Hematopoietic multipotent progenitor cell treated with erythropoietin and hydrocortisone succinate and interleukin-3 and kit ligand, for 8 days (in vitro differentiated cells): ENCODE measurements around the gene EVI2A.
A peak's percentile ranks its signal among the peaks of the same experiment; 100 is the strongest.
"Not testable (repeated sequence)": the region's sequence is repeated elsewhere in the genome, so short reads cannot be mapped to it uniquely, and the experiment has no call there.

Source experiments
- DNase-seq: peaks from one replicate; pipeline ENCODE4 v3.0.0-alpha.2; 2015

The EVI2A gene, protein sequence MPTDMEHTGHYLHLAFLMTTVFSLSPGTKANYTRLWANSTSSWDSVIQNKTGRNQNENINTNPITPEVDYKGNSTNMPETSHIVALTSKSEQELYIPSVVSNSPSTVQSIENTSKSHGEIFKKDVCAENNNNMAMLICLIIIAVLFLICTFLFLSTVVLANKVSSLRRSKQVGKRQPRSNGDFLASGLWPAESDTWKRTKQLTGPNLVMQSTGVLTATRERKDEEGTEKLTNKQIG

DNA sequence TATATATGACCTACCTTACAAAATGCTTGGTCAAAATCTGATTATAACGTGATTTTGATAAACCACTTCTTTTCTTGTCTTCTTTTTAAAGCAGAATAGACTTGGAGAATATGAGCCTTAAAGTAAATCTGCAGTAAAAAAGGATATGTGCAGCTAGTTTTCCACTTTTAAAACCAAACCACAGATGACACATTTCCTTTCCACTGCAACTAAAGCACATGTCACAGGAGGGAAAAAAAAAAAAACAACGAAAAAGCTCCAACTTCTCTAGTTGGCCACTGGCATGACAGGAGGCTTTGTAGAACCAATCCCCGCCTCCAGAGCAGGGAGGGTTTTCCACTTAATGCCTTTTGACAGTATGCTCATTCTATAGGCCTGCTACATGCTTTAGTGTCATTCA lies at the start of gene EVI2A:
TSS of gene EVI2A (minus strand) at position 142 of the 400 bp plus-strand sequence. CDS start 2,609 bp downstream, outside the sequence.
- DNase-seq: peak; percentile 64

DNA sequence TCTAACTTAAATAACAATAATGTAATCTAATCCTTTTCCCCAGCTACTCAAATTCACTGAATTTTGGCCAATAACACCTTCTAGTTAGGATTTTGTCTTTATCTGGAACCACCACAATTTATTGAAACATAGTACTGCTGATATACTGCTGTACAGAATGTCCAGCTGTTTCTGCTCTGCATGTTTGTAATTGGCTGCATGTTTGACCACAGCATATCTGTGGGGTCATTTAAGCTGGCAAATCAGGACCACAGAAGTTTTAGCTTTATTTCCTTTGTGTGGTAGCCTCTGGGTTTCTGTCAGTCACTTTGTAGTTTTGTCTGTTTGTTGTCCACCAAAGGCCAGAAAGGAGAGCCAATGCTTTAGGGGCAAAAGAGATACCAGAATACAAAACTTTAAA lies 47.8 kb upstream of the EVI2A start:
- no peak for DNase-seq

DNA sequence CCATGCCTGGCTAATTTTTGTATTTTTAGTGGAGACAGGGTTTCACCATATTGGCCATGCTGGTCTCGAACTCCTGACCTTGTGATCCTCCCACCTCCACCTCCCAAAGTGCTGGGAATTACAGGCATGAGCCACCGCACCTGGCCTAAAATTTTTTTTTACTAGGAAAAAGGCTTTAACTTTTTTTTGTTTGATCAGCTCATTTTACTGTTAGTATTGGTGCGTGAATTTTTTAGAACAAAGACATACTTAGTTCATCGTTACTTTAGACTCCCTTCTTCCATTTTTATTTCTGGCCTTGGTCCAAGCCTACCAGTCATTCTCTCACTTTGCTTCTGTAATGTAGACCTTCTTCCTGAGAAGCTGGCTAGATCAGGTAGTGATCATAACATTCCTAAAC lies 44.7 kb upstream of the EVI2A start:
- no peak for DNase-seq

DNA sequence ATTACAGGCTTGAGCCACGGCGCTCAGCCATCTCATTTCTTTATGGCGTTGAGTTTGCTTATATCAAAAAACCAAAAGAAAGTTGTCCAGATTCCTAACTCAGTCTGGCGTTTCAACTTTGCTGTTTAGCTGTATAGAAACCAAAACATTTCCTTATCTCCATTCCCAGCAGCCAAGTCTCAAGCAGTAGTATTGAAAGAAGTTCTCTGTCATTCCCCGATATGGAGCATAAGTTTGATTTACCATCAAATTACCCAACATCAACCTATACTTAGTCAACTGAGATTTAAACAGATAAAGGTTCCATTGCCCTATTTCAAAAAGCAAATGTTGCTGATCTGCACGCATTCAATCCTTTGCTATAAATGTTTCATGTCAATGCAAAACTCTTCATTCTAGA lies 42.6 kb upstream of the EVI2A start:
- DNase-seq: no peak

DNA sequence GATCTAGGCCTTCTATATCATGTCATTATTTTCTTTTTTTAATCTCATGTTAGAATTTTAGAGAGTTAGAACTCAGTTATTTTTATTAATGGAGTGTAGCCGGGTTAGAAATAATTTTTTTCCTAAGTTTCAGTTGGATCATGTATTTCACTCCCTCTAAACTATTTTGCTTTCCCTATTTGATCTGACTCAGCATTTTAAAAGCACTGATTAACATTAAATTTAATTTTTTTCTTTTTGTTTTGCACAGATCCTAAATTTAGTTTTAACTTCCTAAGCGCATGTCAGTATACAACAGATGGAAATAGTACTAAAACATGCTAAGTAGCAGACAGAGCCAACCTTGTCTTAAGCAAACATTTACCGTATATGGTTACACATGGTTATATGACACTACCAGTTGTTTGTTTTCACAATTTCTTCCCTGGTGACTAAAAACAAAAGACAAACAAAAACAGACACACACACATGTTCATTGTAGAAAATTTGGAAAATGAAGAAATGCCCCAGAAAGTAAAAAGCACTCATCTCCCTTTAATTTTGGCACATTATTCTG lies 36.5 kb upstream of the EVI2A start:
- DNase-seq: no peak

DNA sequence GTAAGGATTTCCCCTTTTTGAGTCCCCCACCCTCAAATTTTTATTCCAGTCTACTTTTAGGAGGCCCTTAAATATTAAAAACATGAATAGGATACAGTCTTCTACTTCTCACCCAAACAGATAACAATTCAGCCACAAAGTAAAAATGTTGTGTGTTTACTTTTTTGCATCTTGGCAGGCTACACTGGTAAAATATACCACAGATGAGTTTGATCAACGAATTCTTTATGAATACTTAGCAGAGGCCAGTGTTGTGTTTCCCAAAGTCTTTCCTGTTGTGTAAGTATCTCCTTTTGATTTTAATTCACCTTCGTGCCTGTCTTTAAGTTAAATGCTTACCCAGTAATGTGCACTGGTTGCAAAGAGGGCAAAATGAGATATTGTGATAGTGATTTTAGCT lies 35.7 kb upstream of the EVI2A start:
- no peak for DNase-seq

DNA sequence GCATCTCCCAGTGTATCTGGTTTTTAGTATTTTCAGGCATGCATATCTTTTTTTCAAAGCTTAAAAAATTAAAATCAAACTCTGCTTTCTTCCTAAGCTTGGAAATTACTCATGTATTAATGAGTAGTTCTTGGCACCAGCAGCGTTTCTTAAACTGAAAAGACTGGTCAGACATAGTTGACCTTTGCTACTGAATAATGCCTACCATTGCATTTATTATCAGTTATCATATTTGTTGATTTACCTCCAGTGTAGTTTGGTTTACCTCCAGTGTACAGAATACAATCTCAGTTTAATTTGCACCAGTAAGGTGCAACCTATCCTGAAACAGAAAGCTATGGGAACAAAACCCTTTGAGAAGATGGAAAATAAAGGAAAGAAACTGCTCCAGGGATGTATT lies 34.5 kb upstream of the EVI2A start:
- no peak for DNase-seq

DNA sequence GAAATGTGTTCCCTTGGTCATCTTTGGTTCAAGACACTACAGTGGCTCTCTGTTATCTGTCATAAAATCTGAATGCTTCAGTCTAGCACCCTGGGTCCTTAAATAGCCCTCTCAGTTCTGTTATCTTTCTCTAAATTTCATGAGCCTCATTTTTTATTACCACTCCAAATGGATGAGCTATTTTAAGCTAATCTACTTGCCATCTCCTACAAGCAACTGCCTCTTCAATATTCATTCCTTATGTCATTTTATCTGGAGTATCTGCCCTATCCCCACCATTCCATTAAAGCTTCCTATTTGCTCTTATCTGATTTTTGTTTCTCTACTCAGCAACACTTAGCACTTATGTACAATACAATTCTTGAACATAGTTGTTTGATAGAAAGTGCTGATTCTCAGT lies 28.0 kb upstream of the EVI2A start:
- DNase-seq: no peak

DNA sequence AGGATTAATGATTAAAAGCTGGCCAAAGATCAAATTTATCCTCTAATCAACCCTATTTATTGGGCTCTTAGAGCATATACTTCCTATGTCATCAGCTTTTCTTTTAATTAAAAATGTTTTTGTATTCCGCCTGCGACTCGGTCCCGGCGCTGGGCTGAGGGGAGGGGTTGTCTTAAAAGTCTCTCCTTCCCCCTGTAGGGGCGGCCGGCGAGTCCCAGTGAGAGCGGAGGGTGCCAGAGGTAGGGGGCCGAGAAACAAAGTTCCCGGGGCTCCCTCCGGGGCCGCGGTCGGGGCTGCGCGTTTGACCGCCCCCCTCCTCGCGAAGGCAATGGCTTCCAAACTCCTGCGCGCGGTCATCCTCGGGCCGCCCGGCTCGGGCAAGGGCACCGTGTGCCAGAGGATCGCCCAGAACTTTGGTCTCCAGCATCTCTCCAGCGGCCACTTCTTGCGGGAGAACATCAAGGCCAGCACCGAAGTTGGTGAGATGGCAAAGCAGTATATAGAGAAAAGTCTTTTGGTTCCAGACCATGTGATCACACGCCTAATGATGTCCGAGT lies 23.8 kb upstream of the EVI2A start:
- not testable (repeated sequence) for DNase-seq

DNA sequence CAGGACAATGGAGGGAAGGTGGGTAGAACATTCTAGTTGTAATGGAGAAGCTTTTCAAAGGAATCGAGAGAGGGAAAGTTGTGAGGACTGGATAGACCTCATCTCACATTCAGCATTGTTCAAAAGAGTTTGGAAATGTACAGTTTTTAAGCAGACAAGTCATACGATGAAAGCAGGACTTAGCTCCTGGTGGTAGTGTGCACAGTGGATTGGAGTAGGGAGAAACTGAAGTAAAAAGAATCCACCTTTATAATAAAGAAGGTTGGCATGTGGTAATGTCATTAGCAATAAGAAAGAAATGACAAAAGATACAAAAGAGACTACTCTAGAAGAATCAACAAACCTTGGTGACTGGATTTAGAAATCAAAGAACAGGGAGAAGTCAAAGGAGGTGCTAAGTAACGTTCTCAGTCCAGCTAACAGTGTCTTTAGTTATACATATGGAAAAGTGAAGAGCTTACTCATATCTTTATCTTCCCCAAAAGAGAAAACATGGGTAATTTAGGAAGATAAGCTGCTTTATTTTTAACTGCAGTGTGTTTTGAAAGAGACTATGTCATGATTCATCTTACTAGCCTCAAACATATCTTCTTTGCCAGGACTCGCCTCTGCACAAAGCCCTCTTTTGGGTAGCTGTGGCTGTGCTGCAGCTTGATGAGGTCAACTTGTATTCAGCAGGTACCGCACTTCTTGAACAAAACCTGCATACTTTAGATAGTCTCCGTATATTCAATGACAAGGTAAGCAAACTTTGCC lies 18.7 kb upstream of the EVI2A start:
- peak; percentile 65 for DNase-seq

DNA sequence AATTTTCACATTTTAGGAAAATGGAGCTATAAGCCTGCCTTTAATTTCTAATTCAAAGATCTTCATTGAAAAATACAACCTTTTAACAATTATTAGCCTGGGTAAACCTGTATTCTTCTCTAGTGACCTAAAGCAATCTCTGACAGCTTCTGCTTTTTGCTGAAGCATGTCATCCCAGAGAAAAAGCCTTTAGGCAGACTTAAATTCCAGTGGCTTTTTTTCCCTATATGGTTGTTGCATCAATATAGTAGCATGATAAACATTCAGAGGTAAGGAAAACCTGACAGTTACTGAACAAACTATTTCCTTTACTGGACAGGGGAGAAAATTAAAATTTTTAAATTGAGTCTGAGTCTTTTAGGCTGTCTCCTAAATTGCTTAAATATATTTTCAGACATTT lies 7.8 kb upstream of the EVI2A start:
- no peak for DNase-seq

DNA sequence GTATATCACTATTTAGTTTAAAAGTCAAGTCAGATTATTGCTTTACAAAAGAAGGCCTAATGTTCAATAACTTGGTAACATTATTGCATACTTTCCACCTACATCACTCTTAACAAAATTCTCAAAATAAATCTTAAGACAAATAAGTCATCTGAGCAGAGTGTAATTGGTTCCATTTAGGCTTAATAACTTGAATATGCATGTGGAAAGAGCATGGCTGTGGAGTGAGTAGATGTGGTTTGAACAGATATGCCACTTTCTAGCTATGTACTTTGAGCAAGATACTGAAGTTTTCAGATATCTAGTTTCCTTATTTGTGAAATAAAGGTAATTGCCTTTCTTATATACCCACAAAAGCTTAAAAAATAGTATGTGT lies 6.7 kb upstream of the EVI2A start:
- no peak for DNase-seq

DNA sequence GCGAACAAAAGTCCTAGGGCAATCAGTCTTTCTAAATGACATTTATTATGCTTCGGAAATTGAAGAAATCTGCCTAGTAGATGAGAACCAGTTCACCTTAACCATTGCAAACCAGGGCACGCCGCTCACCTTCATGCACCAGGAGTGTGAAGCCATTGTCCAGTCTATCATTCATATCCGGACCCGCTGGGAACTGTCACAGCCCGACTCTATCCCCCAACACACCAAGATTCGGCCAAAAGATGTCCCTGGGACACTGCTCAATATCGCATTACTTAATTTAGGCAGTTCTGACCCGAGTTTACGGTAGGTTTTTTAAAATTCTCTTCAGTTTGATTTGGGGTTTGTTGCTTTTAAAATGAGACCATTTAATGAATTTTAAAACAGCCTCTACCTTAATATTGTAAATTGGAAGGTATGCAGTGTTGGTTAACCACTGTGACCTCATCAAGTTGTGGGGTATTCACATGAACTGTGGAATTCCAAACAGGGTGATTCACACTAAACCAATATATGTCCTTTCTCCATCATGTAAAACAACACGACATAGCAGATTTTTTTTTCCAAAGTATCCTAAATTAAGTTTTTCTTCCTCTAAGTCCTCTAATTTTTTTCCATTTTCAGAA lies 6.2 kb upstream of the EVI2A start:
- DNase-seq: no peak

DNA sequence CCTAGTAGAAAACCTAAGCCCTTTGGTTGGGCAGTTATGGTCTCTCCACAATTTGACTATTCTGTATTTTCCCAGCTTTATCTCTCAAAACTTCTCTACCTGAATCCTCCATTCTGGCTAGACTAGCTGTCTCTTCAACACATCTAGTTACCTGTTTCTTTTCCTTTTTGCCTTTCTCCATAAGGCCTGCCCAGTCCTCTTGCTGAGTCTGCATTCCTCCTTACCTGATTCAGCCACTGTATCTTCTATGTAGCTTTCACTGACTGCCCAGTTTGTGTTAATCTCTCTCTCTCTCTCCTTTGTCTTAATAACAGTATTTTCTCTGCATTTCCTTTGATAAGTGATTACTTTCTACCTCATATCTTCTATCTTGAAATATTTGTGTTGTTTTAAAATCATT lies 2.1 kb upstream of the EVI2A start:
- no peak for DNase-seq

DNA sequence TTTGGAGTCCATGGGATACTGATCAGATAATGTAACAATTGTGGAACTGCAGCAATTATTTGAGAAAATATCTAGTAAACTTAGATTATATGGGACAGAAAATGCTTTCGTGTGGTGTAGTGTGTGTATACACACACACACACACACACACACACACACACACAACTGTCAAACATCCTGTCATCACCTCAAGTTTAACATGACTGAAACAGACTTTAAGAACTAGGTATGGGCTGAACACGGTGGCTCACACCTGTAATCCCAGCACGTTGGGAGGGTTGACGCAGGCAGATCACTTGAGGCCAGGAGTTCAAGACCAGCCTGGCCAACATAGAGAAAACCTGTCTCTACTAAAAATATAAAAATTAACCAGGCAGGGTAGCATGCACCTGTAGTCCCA lies 544 bp upstream of the EVI2A start:
- no peak for DNase-seq

DNA sequence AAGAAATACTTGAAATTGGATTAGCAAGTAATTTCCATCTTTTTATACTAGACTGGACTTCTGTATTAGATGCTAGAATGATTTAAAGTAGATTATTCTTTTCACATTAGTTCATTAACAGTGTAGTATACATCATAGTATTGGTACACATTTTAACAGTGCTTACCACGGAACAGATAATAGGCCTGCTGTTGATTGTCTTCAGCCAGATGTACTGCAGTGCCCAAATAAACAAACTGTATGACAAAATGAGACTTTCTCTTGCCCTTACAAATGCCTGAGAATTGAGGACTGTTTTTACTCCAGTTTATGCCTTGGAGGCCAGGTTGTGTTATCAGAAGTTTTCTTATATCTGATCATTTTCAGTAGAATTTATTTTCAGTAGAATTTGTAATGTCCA lies 631 bp downstream of the EVI2A start:
- no peak for DNase-seq

DNA sequence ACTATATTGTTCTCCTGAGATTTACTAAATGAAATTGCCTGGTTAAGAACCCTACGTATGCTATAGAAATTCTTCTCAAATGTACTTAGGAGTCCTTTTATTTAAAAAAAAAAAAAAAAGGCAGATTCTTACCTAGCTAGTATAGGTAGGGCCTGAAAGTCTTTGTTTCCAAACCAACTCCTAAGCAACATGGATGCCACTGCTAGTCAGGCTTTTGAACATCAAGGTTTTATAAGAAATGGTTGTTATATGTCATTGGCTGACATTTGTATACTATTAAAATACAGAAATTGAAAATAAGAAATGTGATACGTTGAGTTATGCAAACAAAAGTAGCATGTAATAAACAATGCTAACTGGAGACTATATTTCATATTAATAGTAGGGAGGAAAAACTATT lies 1.2 kb downstream of the EVI2A start:
- DNase-seq: no peak

DNA sequence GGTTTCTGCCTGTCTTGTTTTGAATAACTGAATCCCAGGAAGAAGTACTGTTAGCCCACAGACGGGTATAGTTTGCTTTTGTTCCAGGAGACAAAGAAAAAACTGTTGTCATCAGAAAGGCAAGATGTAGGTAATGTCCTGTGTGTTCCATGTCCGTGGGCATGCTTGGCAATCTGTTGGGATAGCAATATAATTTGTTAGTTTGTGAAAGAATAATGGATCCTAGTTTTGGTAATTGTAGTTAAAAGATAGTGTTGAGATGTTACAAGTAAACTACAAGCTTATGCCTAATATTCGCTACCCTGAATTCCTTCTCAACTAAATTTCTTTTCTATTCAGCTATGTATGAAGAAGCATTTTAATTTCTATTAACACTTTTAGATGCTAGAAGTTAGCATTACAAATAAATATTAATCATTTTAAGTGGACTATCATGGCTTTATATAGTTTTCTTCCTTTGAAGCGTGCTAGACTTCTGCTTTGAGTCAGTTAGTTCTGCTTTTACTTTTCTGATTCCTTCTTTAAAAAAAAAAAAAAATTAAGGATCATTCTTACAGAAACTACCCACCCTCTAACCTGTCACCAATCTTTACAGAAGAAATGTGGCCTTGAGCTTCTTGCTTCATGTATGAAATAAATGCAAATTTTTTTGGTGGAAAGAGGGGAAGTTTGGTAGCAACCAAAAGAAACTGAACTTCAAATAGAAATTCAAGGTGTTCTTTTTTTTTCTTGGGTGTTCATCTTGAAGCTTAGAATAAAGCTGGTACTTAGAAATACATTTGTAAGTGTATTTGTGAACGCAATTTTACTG lies 2.4 kb downstream of the EVI2A start:
- DNase-seq: no peak

DNA sequence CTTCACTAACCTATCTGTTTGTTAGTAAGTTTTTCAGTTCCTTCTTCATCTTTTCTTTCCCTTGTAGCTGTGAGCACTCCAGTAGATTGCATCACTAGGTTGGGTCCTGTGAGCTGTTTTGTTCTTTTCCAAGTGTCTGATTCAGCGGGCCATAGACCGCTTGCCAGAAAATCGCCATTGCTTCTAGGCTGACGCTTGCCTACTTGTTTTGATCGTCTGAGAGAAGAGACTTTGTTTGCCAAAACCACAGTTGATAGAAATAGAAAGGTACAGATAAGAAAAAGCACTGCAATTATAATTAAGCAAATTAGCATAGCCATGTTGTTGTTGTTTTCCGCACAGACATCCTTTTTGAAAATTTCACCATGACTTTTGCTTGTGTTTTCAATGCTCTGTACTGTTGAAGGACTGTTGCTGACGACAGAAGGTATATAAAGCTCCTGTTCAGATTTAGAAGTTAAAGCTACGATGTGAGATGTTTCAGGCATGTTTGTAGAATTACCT lies 3.1 kb downstream of the EVI2A start:
- DNase-seq: peak; percentile 48

DNA sequence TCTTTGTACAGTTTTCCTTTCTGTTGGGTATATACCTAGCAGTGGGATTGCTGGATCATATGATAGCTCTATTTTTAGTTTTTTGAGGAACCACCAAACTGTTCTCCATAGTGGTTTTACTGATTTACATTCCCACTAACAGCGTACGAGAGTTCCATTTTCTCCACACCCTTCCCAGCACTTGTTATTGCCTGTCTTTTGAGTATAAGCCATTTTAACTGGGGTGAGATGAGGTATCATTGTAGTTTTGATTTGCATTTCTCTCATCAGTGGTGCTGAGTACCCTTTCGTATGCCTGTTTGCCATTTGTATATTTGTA lies 6.7 kb downstream of the EVI2A start:
- DNase-seq: no peak

DNA sequence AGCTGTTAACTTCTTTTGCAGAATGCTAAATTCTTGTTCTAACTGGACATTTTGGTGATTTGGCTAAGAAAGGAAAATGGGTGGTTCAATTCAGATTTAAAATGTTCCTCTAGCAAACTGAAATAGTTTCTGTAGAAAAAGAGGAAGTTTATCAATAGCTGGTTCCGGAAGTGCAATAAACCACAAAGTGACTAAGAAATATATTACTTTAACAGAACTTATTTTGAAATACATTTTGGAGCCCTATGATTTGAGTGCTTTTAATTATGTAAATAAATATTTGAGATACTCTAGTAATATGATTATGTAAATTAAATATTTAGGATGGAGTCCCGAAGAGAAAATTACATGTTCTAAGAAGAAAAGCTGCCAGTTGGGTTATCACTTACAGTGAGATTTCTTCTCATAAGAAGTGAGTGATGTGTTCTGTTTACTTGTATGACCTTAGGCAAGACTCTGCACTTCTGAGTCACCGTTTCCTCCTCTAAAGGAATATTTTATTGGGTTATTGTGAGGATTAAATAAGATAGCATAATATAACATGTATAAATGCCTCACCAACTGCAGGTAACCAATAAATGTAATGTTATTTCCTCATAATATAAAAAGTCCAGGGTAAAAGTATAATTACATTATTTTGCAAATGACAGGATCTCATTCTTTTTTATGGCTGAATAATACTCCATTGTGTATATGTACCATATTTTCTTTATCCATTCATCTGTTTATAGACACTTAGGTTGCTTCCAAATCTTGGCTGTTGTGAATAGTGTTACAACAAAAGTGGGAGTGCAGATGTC lies 7.2 kb downstream of the EVI2A start, which contains the start of gene EVI2B:
TSS of gene EVI2B (minus strand) at position 73 of the 800 bp plus-strand sequence. CDS start 8,445 bp downstream, outside the sequence.
- DNase-seq: peak; percentile 66

DNA sequence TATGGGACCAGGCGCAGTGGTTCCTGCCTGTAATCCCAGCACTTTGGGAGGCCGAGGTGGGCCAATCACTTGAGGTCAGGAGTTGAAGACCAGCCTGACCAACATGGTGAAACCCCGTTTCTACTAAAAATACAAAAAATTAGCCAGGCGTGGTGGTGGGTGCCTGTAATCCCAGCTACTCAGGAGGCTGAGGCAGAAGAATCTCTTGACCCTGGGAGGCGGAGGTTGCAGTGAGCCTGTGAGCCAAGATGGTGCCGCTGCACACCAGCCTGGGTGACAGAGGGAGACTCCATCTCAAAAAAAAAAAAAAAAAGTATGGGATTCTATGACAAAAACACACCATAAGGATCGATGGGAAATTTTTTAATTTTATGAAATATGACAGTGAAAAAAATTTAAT lies 9.2 kb downstream of the EVI2A start:
- DNase-seq: not testable (repeated sequence)
